GM18498 (cell line): Measurements from ENCODE around the gene SDC1.

Experiments used
- ATAC-seq: cut with Tn5 transposase; IDR thresholded peaks from one replicate; pipeline ENCODE4 v1.9.1; 2021; ENCODE audit warnings: mild to moderate bottlenecking, moderate library complexity; ENCODE audit not compliant: unreplicated experiment

Gene SDC1

DNA sequence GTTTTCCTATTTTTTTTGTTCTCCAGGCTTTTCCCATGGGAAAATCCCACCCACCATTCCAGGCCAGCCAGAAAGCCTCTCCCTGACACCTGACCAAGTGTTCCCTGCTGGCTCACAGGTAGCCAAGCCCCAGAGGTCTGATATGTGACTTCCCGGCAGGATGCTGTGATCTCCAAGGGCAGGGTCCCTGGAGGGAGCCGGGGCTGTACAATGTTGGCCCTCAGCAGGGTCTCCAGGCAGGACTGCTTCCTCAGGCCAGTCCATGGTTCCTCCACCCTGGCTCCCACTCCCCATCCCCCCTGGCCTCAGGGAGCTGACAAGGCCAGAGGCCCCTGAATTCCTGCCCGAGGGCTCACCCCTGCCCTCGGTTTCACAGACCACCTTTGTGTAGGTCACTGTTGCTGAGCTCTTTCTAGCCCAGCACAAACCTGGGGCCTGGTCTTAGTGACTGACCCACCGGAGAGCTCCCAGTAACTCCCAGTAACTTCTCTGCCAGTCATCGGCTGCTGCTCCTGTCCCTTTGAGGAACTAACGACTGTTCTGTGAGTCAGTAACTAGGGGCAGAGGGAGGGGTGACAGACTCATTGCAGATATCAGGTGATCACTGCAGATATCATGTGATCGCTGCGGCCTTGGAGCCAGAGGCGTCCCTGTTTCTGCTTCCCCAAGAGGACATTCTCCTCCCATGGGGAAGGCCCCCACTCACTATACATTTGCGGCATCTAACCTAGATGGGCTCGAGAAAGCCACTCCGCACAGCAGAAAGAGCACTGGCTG is 38.7 kb downstream of the SDC1 start:
- ATAC-seq, result no peak

GRCh38 chr2:20185176-20186022 is 39.5 kb downstream of the SDC1 start:
- no peak for ATAC-seq

- ATAC-seq, result no peak
Observed at GRCh38 chr2:20184067-20184938, 40.6 kb downstream of the SDC1 start.

DNA sequence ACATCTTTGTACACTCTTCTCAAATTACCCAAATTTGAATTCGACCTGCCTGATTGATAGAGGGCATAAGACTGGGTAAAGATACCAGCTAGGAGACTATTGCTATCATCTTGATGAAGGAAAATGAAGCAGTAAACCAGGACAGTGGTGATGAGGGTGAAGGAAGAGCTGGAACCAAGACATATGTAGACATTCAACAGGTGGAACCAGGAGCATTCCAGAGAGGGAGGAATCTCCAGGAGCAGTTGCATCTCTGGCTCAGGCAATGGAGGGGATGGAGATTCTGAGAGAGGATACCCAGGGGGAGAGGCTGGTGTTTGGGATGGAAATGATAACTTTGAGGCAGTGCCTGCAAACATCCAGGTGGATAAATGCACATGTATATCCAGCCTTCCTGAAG is 41.6 kb downstream of the SDC1 start:
- no peak for ATAC-seq

DNA sequence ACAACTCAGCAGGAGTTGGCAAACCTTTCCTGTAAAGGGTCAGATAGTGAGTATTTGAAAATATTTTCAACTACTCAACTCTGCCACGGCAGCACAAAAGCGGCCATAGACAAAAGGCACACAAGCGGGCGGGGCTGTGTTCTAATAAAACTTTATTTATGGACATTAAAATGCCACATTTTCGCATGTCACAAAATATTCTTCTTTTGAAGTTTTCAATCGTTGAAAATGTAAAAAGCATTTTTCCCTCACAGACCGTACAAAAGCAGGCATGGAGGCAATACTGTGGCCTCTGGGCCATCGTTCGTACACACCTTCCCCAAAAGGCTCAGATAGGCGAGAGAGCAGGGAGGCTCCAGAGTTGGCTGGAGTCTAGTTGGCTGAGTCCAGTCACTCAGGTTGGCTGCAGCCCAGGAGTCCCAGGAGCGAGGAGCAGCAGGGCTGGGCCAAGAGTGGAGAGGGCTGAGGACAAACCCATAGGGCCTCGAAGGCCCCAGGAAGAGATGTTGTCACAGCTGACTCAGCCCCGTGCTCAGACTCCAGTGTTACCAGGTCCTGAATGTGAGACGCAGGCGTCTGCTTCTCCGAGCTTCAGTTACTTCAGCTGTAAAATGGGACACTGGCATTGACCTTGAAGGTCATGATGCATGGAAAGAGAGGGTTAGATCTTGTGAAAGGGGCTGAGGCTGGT is 42.5 kb downstream of the SDC1 start:
- ATAC-seq, result no peak

DNA sequence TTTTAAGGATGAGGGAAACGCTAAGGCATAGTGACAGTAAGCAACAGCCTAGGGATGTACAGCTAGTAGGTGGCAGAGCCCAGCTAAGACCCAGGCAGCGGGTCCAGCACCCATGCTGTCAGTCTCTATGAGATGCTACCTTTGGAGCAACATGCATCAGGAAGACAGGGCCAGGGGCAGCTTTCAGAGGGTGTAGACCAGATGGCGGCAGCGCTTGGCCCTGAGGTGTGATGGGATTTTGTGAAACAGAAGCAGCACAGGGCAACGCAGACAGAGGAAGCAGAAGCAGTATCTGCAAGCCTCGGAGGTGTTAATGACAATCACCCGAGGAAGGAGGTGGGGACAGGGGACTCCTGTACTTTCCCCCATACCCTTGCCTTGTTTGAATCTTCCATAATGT is 43.2 kb downstream of the SDC1 start:
- no peak for ATAC-seq

DNA sequence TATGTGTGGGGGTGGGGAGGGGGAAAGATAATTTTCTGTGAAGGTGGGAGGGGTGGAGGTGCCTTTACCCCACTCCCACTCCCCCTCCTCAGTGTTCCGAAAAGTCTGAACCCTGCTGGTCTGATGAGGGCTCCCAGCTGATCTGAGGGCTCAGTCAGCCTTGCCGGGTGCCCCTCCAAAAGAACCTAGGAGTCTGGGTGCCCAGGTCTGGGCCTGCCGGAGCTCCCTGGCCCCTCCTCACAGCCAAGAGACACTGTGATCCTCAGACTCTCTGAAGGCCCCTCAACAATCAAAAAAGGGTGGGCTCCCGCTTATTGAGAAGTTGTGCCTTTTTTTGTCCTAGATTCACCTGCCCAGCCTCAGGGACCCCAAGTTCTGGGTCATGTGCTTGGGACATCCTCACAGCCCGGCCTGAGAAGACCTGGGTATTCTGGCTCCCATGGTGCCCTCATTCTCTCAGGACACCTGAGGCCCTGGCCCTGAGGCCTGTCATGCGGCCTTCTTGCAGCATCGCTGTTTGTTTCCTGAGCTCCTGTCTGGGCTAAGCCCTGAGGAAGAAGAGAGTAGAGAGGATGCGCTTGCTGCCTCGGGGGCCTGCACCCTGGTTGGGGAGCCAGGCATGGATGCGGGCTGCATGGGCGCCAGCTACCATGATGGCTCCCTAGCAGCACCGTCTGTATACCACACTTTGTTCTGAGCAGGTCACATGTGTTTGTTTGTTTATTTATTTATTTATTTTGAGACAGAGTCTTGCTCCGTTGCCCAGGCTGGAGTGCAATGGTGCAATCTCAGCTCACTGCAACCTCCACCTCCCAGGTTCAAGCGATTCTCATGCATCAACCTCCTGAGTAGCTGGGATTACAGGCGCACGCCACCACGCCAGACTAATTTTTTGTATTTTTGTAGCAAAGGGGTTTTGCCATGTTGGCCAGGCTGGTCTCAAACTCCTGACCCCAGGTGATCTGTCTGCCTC is 44.0 kb downstream of the SDC1 start:
- ATAC-seq, result no peak

GRCh38 chr2:20179755-20180594 is 45.0 kb downstream of the SDC1 start:
- no peak for ATAC-seq

GRCh38 chr2:20179466-20179754 is 45.5 kb downstream of the SDC1 start:
- no peak for ATAC-seq

DNA sequence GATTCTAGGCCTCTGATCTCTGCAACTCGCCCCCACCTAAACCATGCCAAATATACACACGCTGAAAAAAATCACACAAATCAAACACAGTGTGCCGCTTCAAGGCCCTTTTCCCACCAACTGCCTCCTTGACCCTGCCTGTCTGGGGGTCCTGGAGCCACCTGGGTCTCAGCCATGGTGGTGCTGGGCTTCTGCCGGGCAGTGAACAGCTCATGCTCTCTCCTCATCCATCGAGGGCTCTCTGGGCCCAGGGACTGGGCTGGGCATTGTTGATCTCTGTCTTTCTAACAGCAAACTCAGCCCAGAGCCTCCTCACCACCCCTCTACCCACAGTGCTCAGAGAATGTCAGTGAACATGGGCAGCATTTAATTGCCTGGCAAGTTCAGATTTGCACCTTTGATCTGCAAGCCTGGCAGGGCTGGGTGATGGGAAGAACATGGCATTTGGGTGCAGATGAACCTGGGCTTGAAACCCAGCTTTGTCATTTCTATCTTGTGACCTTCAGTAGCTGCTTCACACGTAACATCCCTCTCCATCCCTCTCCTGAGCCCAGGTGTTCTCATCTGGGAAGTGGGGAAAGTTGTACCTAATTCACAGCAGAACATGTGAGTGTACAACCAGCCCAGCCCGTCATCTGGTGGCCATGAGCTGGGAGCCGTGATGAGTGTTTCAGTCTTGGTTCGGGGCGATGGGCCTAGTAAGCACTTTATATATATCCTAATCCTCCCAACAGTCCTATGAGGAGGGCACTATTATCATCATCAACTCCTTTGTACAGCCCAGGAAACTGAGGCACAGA is 46.1 kb downstream of the SDC1 start:
- ATAC-seq, result no peak

- no peak for ATAC-seq
Observed at GRCh38 chr2:20178249-20178607, 46.7 kb downstream of the SDC1 start.

- no peak for ATAC-seq
Observed at GRCh38 chr2:20177556-20178248, 47.2 kb downstream of the SDC1 start.

GRCh38 chr2:20176760-20177159 is 48.2 kb downstream of the SDC1 start:
- no peak for ATAC-seq

DNA sequence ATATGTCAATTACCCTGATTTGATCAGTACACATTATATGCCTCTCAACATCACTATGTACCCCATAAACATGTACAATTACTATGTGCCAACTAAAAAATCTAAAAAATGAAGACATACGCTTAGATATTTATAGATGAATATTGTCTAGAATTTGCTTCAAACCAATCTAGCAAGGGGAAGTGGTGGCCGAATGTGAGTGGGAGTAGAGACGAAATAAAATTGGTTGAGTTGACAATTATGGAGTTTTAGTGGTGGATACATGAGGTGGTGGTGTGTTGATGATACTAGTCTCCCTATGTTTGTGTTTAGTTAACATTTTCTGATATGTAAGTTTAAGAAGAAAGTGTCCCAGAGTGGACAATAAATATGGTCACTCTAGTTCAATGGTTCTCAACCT is 49.0 kb downstream of the SDC1 start:
- no peak for ATAC-seq

- no peak for ATAC-seq
Observed at GRCh38 chr2:20175267-20175666, 49.7 kb downstream of the SDC1 start.

DNA sequence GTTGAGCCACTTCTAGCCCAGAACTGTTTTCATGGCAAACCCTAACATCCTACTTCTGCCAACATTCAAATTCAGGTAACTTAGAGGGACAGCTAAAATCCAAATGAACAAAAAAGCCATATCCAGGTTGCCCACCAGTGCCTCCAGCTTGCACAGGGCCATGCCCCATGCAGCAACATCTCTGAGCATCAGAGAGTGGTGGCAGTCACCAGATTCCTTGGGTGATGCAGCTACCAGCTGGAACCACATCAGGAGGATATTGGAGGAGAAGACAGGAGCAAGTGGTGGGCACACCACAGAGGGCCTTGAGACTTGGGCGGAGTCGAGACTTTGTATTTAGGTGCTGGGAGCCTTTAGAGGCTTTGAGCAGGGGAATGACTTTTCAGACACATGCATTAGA is 50.5 kb downstream of the SDC1 start:
- ATAC-seq, result no peak
